Heart right ventricle (tissue), 16 donors: ENCODE results near the gene CNNM2. TPM values are rescaled to one million over a fixed set of nuclear protein-coding genes. Genes with fewer than 3 reads are reported as not detected.
"Not testable (repeated sequence)": the region's sequence is repeated elsewhere in the genome, so short reads cannot be mapped to it uniquely, and the experiment has no call there.

Source experiments
- ATAC-seq, 8 donors: fragments of 200-7000 bp; cut with Tn5 transposase; one replicate each; pipeline ENCODE4 v1.9.1; 2020; ENCODE audit warnings: mild to moderate bottlenecking in 8 of 8, moderate library complexity in 8 of 8, moderate number of reproducible peaks in 1 of 8
- DNase-seq, 2 donors: peaks; one replicate each; pipeline ENCODE4 v3.0.0-alpha.2; 2020
- H3K27ac ChIP-seq, 10 donors: fragments of 200-600 bp; sonication (generic) in 2 of 10; one replicate each; pipeline versions ENCODE4 v1.5.0 to v1.8.0; 2020 to 2022; ENCODE audit warnings: mild to moderate bottlenecking in 3 of 10
- H3K27me3 ChIP-seq, 7 donors: fragments of 200-600 bp; one replicate each; pipeline ENCODE4 v1.8.0; 2021 to 2022; ENCODE audit warnings: mild to moderate bottlenecking in 2 of 7
- H3K36me3 ChIP-seq, 9 donors: fragments of 200-600 bp; sonication (generic) in 1 of 9; one replicate each; pipeline versions ENCODE4 v1.5.0 to v1.8.0; 2020 to 2022; ENCODE audit warnings: mild to moderate bottlenecking in 2 of 9
- H3K4me1 ChIP-seq, 9 donors: fragments of 200-600 bp; sonication (generic) in 1 of 9; one replicate each; pipeline versions ENCODE4 v1.5.0 to v1.8.0; 2020 to 2022; ENCODE audit warnings: mild to moderate bottlenecking in 4 of 9
- H3K4me3 ChIP-seq, 10 donors: fragments of 200-600 bp; sonication (generic) in 2 of 10; one replicate each; pipeline versions ENCODE4 v1.5.0 to v1.8.0; 2020 to 2022; ENCODE audit warnings: mild to moderate bottlenecking in 7 of 10, moderate library complexity in 2 of 10
- H3K9me3 ChIP-seq, 11 donors: fragments of 200-600 bp in 10 of 11; sonication (generic) in 2 of 11; one replicate each; pipeline versions ENCODE4 v1.5.0 to v1.8.0; 2013 to 2022; ENCODE audit warnings: mild to moderate bottlenecking in 2 of 11, control low read depth in 1 of 11, moderate library complexity in 1 of 11
- CTCF ChIP-seq, 9 donors: fragments of 200-600 bp; sonication (generic) in 2 of 9; IDR thresholded peaks; one replicate each; pipeline versions ENCODE4 v1.5.0 to v1.8.0; 2021 to 2022; ENCODE audit warnings: antibody characterized with exemption in 9 of 9, mild to moderate bottlenecking in 5 of 9, moderate library complexity in 1 of 9
- WGBS, 2 donors: extraction: QIAGEN DNeasy Blood & Tissue Kit; methylation state at CpG; one replicate each; pipeline ENCODE4 v1.1.7; 2013; ENCODE audit warnings: inconsistent platforms in 1 of 2; 5-methylcytosine and 5-hydroxymethylcytosine counted together
- intact Hi-C, 10 donors: fragments of 100-400 bp; cut with DNase I; formaldehyde crosslinking; loops; one replicate each; pipeline versions ENCODE4 v1.11.1 to v1.14.2; 2022
- polyA plus RNA-seq, 2 donors: library from polyadenylated mRNA; stranded (reverse); fragments of 200-250 nt; gene quantifications; one replicate each; pipeline ENCODE4 v1.2.3, GENCODE V29; 2013
- total RNA-seq, 10 donors: library from RNA; stranded (reverse); fragmentation: NEBNext Ultra II Directional in 3 of 10; extraction: Animal tissue kit (Norgen Biotek cat#: 25700) in 3 of 10; gene quantifications; one replicate each; pipeline versions ENCODE4 v1.2.1 to v1.2.4, GENCODE V29; 2021 to 2023
- donor health status: Arrhythmogenic right ventricular cardiomyopathy.
- donor health status: ischemic (EF 13 %, LVEDD 7.1; RV severe dilation, severe dysfunction).
- donor health status: healthy with polysubstance abuse.
- donor health status: DM: no; HTN: yes; CAD: no.
- donor health status: DM: no; HTN: no; CAD: no.
- donor health status: ischemic (EF 25% LVEDD 6.9; RV normal size, moderate dysfunction).
- donor health status: ischemic (EF 25% LVEDD 5.7; RV mildly dilated, moderate dysfunction).
- donor health status: healthy.
- donor health status: DM: yes; HTN: yes; CAD: no.
- donor health status: Ischemic cardiomyopathy.
- donor health status: ischemic (EF 35%, LVEDD 5.7; RV mildly dilated, moderate dysfunction).
- donor health status: nonischemic (EF 11% LVEDD 7.7; RV severe dilation, severe dysfunction).
- donor health status: DM: yes; HTN: yes; CAD: no.
- donor health status: PGD.
- donor health status: ischemic (EF 29% LVEDD 5.4; RV normal size, mild dysfunction).
- donor health status: nonischemic (EF 23%, LVEDD 6.1; RV moderate dilation, normal function).

The CNNM2 gene
- total and polyA plus RNA-seq, 12 donors: 1.3 to 5.3 (median 3.9) TPM

- intact Hi-C loops: no loop called here
- no peak for DNase-seq
- no peaks in the 10 kb centered on the region for H3K27me3 ChIP-seq
Observed at GRCh38 chr10:102996876-102997275, 78.8 kb downstream of the CNNM2 start.

DNA sequence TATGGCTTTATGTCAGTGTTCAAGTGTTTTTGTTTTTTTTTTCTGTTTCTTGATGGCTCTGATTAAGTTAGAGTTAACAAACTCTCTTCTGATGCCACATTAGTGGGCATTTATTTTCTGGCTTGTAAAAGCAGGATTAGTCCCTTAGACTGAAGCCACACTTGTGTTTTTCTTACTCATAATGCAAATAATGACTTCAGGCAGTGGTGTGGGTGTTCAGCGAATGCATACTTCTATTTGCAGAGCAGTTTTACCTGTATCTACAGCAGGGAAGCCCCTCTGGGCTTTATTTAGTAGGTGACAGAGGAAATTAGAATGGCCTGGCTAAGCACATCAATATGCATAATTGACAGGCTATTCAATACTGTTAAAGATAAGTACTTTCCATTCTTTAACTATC lies 79.9 kb downstream of the CNNM2 start:
- TF ChIP-seq CTCF (IDR thresholded peaks at IDR 0.05): no peak
- no peak for DNase-seq
- H3K36me3 ChIP-seq: no peaks in the 10 kb centered on the region
- H3K4me3 ChIP-seq: no peak overlapping the region
- no peaks in the 10 kb centered on the region for H3K27me3 ChIP-seq
- 79 to 89% methylated on average over 1 of the region's 1 CpG for WGBS, 2 donors
- no peak for ATAC-seq
- intact Hi-C loops: no loop called here
- no peak overlapping the region for H3K27ac ChIP-seq
- H3K9me3 ChIP-seq: no peaks in the 10 kb centered on the region
- H3K4me1 ChIP-seq: peaks cover 0 to 10% (median 0%) of the 10 kb centered on the region in 9 donors

More at GRCh38 chr10:102996876-102997275, 78.8 kb downstream of the CNNM2 start:
- no peak for ATAC-seq
- no peaks in the 10 kb centered on the region for H3K36me3 ChIP-seq
- no peak for TF ChIP-seq CTCF (IDR thresholded peaks at IDR 0.05)
- H3K9me3 ChIP-seq: no peaks in the 10 kb centered on the region
- H3K27ac ChIP-seq: no peak overlapping the region
- H3K4me3 ChIP-seq: no peak overlapping the region
- H3K4me1 ChIP-seq: peaks cover 0 to 10% (median 0%) of the 10 kb centered on the region in 9 donors

DNA sequence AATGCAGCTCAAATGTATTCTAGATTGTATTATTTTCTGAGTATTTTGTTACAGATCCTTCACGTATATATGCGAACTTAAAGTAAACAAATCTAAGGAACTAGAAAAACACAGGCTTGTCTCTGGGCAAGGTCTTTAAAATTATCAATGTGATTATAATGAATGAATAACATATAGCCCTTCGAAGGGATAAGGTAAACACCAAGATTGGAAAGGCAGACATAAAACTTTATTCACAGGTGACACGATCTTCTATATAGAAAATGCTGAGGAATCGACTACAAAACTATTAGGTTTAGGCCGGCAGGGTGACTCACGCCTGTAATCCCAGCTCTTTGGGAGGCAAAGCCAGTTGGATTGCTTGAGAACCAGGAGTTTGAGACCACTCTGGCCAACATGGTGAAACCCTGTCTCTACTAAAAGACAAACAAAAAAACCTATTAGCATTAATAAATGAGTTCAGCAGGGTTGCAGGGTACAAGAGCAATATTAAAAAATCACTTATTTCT lies 80.4 kb downstream of the CNNM2 start:
- no peak for TF ChIP-seq CTCF (IDR thresholded peaks at IDR 0.05)
- Histone ChIP-seq H3K4me3 (no peak overlapping the region), H3K36me3 (no peaks in the 10 kb centered on the region), H3K27ac (no peak overlapping the region), H3K9me3 (no peaks in the 10 kb centered on the region), H3K27me3 (no peaks in the 10 kb centered on the region), H3K4me1 (peaks cover 0 to 10% (median 0%) of the 10 kb centered on the region in 9 donors)
- intact Hi-C loops: no loop called here
- DNase-seq (no peak), ATAC-seq (no peak)
- WGBS, 2 donors: 94% methylated on average over 7 of the region's 7 CpGs

DNA sequence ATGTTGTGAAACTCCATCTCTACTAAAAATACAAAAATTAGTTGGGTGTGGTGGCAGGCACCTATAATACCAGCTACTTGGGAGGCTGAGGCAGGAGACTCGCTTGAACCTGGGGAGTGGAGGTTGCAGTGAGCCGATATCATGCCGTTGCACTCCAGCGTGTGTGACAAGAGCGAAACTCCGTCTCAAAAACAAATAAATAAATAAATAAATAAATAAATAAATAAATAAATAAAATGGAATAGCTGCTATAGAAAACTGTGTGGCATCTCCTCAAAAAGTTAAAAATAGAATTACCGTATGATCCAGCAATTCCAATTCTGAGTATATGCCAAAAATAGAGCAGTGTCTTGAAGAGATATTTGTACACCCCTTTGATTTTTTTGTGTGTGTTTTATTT lies 82.0 kb downstream of the CNNM2 start:
- 91 to 93% methylated on average over 7 of the region's 7 CpGs for WGBS, 2 donors
- intact Hi-C loops, H3K27me3 ChIP-seq, DNase-seq, H3K4me3 ChIP-seq, H3K36me3 ChIP-seq, H3K9me3 ChIP-seq, ATAC-seq, H3K27ac ChIP-seq: not testable (repeated sequence)
- peaks cover 0 to 10% (median 0%) of the 10 kb centered on the region in 9 donors for H3K4me1 ChIP-seq

GRCh38 chr10:103007017-103007416 lies 88.9 kb downstream of the CNNM2 start:
- no peaks in the 10 kb centered on the region for H3K36me3 ChIP-seq
- DNase-seq (no peak), ATAC-seq (no peak)
- intact Hi-C loops: no loop called here
- H3K27ac ChIP-seq: no peak overlapping the region
- no peak for TF ChIP-seq CTCF (IDR thresholded peaks at IDR 0.05)
- no peaks in the 10 kb centered on the region for H3K27me3 ChIP-seq
- H3K9me3 ChIP-seq: peaks cover 0 to 19% (median 0%) of the 10 kb centered on the region in 11 donors
- H3K4me3 ChIP-seq: no peak overlapping the region
- H3K4me1 ChIP-seq: no peaks in the 10 kb centered on the region
- 85 to 95% methylated on average over 5 of the region's 5 CpGs for WGBS, 2 donors
